Stimulated activated CD8-positive, alpha-beta memory T cell treated with anti-CD3 and anti-CD28 coated beads, Interleukin-4, amount 100 ng/mL, for 48 hours (primary cell): ENCODE data around the gene CRKL.
"Not testable (repeated sequence)": the region's sequence is repeated elsewhere in the genome, so short reads cannot be mapped to it uniquely, and the experiment has no call there.

ENCODE experiments used
- DNase-seq: peaks from one replicate; pipeline ENCODE4 v3.0.0-alpha.2; 2020

Gene CRKL, protein sequence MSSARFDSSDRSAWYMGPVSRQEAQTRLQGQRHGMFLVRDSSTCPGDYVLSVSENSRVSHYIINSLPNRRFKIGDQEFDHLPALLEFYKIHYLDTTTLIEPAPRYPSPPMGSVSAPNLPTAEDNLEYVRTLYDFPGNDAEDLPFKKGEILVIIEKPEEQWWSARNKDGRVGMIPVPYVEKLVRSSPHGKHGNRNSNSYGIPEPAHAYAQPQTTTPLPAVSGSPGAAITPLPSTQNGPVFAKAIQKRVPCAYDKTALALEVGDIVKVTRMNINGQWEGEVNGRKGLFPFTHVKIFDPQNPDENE

DNA sequence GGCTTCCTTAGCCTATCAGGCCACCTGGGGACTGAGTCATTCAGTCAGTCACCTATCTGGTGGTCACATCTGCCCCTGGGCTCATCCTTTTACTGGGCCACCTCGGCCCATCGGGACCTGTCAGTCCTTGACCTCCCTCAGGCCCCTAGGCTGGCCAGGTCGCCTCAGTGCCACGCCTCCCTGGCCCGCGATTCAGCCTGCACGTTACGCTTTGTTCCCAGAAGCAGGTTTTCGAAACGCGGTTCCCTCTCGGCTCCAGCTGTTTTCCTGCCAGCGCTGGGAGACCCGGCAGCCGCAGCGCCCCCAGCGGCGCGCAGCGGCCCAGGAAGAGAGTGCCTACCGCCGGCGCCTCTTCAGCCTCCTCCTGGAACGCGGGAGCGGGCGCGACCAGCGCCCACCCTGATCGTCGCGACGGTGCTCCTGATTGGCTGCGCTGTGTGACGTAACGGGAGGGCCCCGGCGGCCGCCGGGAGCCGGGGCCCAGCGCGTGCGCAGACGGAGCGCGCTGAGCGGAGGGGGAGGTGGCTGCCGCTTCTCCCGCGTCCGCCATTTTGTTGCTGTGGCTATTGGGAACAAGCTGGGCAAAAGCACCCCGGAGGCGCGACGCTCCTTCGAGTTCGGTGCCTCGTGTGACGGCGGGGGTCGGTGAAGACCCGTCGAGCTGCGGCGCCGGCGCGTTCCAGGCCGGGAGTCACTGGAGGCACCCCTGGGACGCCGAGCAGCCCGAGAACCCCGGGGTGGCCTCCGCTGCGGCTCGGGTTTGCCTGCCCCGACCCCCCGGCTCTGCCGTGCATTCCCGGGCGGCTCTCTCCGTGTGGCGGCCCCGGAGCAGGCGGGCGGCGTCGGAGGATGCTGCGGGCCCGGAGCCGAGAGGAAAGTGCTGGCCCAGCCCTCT is at the start of gene CRKL:
Gene CRKL, plus strand, starts transcription at position 492 of the 895 bp plus-strand sequence. CDS start 528 bp downstream, outside the sequence.
- peak; percentile 95 for DNase-seq

DNA sequence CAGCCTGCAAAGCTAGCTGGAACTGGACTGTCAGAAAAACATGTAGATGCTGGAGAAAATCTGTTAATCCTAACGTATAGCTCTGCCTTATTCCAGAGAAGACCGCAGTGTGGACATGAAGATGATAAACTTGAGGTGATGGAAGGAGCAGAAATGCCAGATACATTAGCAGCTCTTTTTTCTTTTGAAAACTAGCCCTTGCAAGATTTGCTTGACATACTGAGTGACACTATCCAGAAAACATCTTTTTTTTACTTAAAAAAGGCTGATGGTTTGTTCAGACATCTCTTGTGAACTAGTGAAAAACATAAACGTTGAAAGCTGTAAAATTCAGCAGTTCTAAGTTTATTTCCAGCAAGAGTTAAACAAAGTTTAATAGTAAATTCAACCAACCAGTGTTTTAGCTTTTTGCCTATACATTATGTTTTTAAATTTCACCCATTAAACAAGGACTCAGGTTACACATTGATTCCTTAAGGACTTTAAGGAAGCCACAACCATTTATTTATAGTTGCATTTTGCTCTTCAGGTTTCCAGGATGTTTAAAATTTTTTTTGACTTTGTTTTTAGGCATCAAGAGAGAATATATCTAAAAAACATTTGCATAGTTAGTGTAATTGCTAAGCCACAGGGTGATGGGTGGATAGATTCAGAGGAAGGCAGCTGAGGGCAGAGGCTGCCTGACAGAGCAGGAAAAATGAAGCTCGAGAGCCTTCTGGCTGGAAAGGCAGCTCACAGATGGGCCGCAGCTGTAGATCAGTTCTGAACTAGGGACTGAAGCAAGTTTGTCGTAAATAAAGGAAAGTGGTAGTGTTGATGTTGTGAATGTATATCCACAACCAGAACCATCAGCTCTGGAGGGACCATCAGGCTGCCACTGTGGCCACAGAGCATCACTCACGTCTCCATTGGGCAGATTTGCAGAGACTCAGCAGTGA is 48.9 kb upstream of the CRKL start:
- DNase-seq: no peak

DNA sequence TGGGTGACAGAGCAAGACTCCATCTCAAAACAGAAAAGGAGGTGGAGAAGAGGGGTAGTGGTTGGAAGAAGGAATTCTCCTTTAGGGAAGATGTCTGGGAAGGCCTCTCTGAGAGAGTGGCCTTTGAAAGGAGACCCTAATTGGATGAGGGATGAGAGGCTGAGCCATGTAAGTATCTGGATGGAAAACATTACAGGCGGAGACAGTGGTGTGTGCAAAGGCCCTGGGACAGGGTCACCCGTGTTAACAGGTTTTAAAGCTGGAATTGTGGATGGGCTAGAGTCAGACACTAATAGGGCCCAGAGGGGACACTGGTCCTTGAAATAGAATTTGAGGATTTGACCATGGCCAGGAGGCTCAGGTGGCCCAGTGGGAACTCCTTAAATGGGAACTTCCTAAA is 48.0 kb upstream of the CRKL start:
- no peak for DNase-seq

DNA sequence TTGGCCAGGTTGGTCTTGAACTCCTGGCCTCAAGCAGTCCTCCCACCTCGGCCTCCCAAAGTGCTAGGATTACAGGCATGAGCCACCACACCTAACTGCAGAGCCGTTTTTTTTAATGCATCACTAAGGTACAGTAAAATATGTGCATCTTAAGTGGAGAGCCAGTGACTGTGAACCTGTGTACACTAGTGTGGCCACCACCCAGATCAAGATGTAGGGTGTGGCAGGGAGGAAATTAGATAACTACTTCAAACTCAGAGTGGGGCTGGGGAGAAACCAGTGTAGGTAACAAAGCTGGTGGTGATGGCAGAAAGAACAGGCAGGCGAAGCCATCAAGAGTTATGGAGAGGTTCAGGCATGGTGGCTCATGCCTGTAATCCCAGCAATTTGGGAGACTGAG is 44.0 kb upstream of the CRKL start:
- DNase-seq: no peak

DNA sequence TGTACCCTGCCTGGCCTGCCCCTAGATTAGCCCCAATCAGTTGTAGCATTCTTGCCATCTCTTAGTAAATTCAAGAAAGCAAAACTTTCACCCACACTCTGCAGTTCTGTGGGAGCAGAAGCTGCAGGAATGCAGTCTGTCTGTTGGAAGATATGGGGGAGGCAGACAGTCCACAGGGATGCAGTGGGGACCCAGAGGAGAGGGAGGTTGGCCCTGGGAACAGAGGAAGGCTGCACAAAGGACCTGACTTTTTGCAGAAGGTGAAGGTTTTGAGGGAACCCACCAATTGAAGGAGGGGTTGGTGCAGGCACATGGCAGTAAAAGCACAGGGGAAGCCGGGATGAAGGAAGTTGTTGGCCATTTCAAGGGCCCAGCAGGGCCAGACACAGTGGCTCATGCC is 41.9 kb upstream of the CRKL start:
- no peak for DNase-seq

DNA sequence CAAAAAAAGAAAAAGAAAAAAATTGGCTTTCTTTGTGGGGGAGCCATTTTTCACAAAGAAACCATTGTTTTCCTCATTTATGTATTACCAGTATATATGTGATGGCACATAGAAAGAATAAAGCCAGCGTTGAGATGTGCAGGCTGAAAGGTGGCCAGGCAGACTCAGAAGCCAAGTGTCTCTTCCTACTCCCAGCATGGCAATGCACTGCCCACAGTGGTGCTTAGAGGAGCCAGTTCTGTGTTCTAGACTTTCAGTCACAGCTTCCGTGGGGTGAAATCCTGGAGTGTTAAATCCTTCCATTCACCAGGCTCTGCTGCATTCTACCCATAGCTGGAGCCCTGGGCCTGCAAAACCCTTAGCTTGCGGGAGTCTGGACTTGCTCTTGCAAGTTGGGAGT is 39.5 kb upstream of the CRKL start:
- no peak for DNase-seq

DNA sequence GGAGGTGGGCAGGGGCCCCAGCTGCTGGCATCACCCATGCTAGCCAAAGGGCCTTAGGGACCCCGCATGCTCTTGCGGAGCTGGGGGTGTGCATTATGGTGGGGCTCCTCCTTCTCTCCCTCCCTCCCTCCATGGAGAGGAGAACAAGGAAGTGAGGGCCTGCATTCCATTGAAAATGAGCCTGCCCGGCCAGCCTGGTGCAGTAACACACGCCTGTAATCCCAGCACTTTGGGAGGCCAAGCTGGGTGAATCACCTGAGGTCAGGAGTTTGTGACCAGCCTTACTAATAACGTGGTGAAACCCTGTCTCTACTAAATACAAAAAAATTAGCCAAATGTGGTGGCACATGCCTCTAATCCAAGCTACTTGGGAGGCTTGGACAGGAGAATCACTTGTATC is 36.0 kb upstream of the CRKL start:
- DNase-seq: no peak

DNA sequence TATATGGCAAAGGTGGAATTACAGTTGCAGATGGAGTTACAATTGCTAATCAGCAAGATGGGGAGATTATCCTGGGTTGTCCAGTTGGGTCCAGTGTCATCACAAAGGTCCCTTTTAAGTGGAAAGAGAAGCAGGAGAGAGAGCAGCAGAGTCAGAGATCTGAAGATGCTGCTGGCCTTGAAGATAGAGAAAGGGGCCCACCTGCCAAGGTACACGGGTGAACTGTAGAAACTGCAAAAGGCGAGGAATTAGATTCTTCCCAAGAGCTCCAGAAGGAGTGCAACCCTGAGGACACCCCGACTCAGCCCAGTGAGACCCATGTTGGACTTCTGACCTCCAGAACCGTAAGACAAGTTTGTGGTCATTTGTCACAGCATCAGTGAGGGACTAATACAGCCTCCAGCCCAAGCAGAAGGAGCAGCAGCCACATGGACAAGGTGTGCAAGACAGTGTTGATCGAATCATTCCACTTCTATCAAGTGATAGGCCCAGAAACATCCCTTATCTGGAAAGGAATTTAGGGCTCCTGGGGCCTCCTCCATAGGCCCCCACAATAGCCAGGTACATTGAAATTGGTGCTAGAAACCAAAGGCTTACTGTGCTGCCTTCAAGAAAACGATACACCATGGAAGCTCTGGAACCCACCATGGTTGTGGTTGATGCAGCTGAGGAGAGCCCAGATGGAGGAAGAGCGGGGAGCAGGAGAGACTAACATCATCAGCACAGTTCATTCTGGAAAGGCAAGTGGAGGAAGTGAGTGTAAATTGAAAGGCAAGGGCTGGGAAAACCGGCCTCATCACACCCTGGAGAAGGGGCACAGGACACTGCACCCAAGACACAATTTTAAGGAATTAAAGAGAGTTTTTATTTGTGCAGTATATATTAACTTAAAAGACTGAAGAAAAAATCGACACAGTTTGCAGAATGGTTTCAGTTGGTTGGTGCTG is 35.1 kb upstream of the CRKL start:
- no peak for DNase-seq

DNA sequence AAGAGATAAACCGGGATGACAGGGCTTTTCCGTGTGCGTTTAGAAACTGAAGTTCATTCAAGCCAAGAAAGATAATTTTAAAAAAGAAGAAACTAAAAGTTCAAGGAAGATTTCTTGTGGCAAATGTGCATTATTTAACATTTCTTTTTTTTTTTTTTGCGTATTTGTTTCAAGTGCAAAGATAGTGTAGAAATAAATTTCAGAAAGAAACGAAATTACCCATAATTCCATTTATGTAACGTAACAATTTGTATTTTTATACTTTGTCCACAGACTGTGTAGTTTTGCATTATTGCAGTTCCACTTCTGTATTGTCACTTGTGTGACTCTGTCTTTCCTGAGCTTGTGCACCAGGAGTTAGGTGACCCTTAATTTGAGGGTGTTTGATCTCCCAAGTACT is 34.4 kb upstream of the CRKL start:
- DNase-seq: no peak

DNA sequence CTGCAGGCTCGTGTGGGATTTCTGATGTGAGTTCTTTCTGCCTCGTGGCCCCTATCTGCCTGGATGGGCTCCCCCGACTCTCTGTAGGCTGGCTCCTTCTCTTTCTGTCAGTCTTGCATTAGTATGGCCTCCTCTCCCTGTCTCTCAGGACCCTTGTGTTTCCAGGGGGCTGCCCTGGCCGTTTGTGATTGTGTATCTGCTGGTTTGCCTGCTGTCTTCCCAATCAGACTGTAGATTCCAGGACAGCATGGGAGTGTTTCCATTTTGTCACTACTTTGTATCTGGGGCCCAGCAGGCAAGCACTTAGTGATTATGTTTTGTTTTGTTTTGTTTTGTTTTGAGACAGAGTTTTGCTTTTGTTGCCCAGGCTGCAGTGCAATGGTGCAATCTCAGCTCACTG is 32.8 kb upstream of the CRKL start:
- DNase-seq: no peak

DNA sequence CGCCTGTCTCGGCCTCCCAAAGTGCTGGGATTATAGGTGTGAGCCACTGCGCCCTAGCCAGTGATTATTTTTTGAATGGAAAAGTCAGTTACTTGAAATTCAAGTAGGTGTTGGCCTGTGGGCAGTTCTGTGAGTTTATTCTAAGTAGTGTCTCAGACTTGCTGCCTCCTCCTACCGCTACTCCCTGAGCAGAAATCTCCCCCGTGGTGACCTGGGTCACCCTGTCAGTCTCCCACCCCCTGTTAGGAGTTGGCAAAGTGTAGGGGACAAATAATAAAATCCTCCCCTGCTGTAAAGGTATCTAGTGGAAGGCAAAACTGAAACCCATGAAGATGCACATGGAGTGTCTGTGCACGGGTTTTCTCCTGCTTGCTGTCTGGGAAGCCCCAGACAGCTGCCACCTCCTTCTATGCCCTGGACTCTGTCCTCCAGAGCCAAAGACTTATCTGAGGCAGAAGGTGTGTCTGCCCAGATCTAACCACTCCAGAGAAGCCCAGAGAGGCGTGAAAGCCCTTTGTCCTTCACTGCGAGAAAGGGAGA is 32.1 kb upstream of the CRKL start:
- no peak for DNase-seq

DNA sequence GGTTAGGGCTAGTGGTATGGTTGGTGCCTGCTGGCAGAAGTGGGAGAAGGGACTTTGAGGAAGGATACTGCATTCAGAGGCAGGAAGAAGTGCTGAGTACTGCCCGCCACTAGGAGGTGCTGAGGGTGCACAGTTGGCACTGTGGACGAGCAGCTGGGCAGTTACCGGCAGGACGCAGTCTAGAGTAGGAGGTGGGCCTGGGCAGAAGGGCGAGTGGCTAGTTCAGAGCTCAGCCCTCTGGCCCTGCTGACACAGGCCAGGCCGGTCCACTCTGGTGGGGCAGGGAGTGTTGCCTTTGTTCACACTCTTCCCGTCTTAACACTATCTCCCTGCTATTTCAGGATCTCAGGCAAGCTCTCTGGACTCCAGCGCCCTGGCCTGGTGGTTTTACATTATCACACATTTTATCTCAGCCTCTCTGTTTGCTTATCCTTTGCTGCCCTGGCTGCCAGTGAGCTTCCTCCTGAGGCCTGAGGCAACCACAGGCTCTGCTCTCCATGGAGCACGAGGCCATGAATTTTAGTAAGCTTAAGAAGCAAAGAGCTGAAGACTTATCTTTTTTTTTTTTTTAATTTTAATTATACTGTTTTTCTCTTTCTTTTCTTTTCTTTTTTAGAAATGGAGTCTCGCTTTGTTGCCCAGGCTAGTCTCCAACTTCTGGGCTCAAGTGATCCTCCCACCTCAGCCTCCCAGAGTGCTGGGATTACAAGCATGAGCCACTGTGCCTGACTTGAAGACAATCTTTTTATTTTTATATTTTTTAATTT is 31.5 kb upstream of the CRKL start:
- DNase-seq: peak; percentile 67

DNA sequence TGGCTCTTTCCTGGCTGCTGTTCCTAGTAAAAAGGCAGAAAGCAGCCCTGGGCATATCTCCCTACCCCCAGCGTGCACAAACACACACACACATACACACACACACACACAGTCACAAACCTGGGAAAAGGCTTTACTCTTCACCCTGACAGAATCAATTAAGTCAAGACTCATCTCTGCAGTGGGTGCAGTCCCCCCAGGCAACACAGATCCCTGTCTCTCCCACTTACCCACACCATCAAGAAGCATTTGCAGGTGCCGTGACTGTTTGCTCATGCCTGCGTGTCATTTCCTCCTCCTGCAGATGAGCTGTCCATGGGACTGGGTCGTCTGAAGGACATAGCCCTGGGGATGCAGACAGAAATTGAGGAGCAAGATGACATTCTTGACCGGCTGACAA is 29.8 kb upstream of the CRKL start:
- no peak for DNase-seq

DNA sequence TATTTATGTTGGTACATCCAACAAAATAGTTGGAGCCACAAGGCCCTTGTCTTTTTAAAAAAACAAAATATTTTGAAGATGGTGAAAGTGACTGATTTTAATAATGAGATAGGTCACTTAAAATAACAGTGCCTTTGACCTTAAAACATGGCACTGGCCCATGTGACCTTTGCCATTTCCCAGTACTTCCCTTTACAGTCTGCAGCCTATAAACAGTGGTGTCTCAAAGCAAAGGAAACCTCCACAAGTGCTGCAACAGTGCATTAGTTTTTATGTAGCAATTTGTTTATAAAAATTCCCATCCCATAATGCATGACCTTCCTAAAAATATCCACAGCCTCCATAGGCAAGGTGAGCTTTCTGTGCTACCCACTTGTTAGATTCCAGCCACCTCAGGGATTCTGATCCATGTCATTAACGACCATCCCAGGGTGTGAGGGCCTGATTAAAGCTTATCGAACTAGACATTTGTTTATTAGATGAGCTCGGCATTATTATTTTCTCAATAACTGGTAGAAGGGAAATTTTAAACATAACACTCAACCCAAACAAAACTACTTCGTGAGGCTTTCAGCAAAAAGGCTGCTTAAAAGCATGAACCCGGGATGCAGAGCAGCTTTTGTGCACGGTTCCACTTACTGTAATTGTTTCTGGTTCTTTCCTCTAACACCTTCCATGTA is 28.0 kb upstream of the CRKL start:
- DNase-seq: no peak

DNA sequence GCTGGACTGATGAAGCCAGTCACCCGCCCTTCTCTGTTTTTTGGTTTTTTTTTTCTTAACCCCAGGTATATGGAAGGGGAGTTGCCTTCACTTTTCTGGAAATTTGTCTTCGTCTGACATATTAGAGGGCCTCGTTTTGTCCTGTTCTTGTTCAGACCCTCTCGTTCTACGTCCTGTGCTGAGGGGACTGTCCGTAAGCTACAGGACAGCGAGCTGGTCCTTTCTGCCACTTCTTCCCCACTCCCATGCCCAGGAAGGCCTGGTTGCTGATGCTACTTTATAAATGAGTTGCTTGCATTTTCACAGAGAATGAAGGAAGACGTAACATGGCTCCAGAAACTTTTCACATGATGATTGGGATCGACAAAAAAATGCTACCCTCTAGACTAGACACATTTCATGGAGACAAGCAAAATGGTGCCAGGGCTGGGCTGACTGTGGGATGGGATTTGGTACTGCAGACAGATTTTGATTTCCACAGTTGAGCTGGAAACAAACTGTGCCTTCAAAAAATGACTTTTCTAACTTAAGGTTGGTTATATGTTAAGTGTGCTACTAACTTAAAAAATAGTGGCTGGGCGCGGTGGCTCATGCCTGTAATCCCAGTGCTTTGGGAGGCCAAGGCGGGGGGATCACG is 27.2 kb upstream of the CRKL start:
- DNase-seq: no peak

DNA sequence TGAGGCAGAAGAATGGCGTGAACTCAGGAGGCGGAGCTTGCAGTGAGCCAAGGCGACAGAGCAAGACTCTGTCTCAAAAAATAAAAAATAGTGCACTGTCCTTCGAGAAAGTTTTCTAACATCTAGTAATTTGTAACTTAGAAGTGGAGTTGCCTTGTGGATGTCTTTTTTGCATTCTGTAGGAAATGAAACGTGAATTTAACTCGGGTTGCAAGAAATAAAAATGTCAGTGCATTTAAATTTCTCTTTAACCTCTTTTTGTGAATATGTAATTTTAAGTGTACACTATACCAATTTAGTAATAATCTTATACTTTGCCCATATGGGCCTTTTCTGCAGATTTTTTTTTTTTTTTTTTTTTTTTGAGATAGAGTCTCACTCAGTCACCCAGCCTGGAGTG is 26.2 kb upstream of the CRKL start:
- no peak for DNase-seq

DNA sequence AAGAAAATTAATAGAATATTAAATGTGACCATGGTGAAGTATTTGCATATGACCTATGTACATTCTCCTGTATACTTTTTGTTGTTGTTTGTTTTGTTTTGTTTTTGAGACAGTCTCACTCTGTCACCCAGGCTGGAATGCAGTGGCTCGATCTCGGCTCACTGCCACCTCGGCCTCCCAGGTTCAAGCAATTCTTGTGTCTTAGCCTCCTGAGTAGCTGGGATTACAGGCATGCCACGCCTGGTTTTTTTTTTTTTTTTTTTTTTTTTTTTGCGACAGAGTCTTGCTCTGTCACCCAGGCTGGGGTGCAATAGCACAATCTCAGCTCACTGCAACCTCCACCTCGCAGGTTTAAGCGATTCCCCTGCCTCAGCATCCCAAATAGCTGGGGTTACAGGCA is 19.5 kb upstream of the CRKL start:
- not testable (repeated sequence) for DNase-seq

DNA sequence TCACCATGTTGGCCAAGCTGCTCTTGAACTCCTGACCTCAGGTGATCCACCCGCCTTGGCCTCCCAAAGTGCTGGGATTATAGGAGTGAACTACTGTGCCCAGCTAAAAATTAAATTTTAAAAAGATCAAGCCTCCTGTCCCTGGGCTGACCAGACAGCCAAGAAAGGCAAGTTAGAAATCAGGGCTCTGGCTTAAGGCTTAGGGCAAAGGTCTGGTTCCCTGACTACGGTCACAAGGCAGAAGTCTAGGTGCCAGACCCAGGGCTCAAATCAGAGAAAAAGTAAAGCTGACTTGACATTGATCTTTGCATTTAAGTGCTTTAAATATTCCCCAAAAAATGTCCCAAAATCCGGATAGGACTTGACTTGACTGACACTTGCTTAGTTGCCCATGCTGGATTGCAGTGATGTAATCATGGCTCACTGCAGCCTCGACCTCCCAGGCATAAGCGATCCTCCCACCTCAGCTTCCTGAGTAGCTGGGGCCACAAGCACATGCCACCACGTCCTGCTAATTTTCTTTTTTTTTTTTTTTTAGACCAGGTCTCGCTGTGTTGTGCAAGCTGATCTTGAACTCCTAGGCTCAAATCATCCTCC is 17.3 kb upstream of the CRKL start:
- DNase-seq: no peak
